Retinal pigment epithelial cell (primary cell): Measurements from ENCODE around the gene NPAS3.

ENCODE experiments used
- DNase-seq: peaks from one replicate; pipeline ENCODE4 v3.0.0-alpha.2; 2010; ENCODE audit warnings: low read depth
- H3K4me3 ChIP-seq: 2 replicates; pipeline ENCODE4 v1.5.1; 2011; ENCODE audit warnings: mild to moderate bottlenecking, low read length, control low read depth, moderate library complexity
- CTCF ChIP-seq: conservative IDR thresholded peaks from 2 replicates; pipeline ENCODE4 v1.5.1; 2011; ENCODE audit warnings: low read depth, low read length, control low read depth, inconsistent platforms

The NPAS3 gene

GRCh38 chr14:33323979-33324378, 385.3 kb downstream of the NPAS3 start:
- no peak overlapping the region for H3K4me3 ChIP-seq
- DNase-seq, result no peak
- no peak for TF ChIP-seq CTCF

- no peak for DNase-seq
- no peak for TF ChIP-seq CTCF
- no peak overlapping the region for H3K4me3 ChIP-seq
Observed at GRCh38 chr14:33331176-33331949, 392.7 kb downstream of the NPAS3 start.

- no peak overlapping the region for H3K4me3 ChIP-seq
- DNase-seq, result no peak
- no peak for TF ChIP-seq CTCF
Observed at GRCh38 chr14:33332497-33332896, 393.8 kb downstream of the NPAS3 start.

GRCh38 chr14:33335366-33335765, 396.7 kb downstream of the NPAS3 start:
- H3K4me3 ChIP-seq, result no peak overlapping the region
- no peak for DNase-seq
- TF ChIP-seq CTCF, result no peak

GRCh38 chr14:33342299-33342974, 403.8 kb downstream of the NPAS3 start:
- no peak for TF ChIP-seq CTCF
- DNase-seq, result no peak
- H3K4me3 ChIP-seq, result no peak overlapping the region

- no peak for DNase-seq
- no peak overlapping the region for H3K4me3 ChIP-seq
- TF ChIP-seq CTCF, result no peak
Observed at GRCh38 chr14:33343016-33343415, 404.3 kb downstream of the NPAS3 start.

GRCh38 chr14:33347796-33348195, 409.1 kb downstream of the NPAS3 start:
- no peak for DNase-seq
- H3K4me3 ChIP-seq, result no peak overlapping the region
- TF ChIP-seq CTCF, result no peak
